HTR-8/SVneo (cell line): ENCODE results near the gene CERS3.

Experiments
- DNase-seq: peaks from one replicate; pipeline ENCODE4 v3.0.0; 2011; ENCODE audit warnings: low spot score, mixed read lengths; ENCODE audit not compliant: insufficient read length
- FAIRE-seq: peaks from 2 replicates; lab custom pipeline; 2011; peaks lifted over from hg19 to GRCh38; lab: Jason Lieb, UNC

CERS3 gene

GRCh38 chr15:100531823-100532327 lies 3.1 kb upstream of the CERS3 start:
- FAIRE-seq, result no peak
- DNase-seq, result no peak

- FAIRE-seq, result no peak
Observed at GRCh38 chr15:100531204-100531603, 2.5 kb upstream of the CERS3 start.

DNA sequence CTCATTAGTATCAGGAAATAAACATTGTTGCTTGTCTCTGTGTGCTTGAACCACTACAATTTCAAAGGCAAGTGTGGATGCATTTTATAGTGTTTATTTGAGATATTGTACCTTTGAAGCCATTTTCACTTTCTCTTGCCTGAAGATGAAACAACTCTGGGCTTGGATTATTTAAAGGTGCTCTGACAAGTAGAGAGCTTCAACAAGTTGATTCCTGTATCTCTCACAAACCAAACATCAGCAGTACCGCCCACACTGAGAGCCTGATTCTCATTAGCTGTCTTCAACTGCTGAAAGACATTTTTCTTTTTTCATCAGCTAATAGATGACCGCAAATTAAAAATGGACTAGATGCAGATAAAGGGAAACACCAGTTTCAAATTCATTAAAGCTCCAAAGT lies 806 bp upstream of the CERS3 start:
- DNase-seq, result no peak

More at GRCh38 chr15:100531204-100531603, 2.5 kb upstream of the CERS3 start:
- DNase-seq, result no peak

GRCh38 chr15:100526027-100526481 lies 2.7 kb downstream of the CERS3 start:
- no peak for DNase-seq

More for the DNA sequence above, 806 bp upstream of the CERS3 start:
- no peak for FAIRE-seq

GRCh38 chr15:100525436-100525835 lies 3.3 kb downstream of the CERS3 start:
- DNase-seq (no peak), FAIRE-seq (no peak)

More at GRCh38 chr15:100526027-100526481, 2.7 kb downstream of the CERS3 start:
- no peak for FAIRE-seq

GRCh38 chr15:100524326-100524725 lies 4.4 kb downstream of the CERS3 start:
- DNase-seq (no peak), FAIRE-seq (no peak)

DNA sequence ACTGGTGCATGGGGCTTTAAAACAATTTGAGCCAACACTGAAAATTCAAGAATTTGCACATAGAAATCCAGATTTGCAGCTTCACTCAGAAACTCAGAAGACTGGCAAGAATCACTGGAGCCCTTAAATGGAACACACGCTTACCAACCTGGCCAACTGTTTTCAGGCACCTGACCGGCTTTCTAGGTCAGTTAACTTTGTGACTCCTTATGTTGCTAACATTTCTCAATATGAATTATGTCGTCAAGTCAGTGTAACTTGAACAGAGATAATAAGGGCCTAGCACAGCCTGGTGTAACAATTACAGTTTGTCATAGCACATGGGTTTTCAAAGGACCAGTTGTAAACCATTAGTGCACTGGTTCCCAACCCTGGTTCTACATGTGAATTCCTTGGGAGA lies 6.8 kb downstream of the CERS3 start:
- no peak for DNase-seq
- FAIRE-seq, result no peak

DNA sequence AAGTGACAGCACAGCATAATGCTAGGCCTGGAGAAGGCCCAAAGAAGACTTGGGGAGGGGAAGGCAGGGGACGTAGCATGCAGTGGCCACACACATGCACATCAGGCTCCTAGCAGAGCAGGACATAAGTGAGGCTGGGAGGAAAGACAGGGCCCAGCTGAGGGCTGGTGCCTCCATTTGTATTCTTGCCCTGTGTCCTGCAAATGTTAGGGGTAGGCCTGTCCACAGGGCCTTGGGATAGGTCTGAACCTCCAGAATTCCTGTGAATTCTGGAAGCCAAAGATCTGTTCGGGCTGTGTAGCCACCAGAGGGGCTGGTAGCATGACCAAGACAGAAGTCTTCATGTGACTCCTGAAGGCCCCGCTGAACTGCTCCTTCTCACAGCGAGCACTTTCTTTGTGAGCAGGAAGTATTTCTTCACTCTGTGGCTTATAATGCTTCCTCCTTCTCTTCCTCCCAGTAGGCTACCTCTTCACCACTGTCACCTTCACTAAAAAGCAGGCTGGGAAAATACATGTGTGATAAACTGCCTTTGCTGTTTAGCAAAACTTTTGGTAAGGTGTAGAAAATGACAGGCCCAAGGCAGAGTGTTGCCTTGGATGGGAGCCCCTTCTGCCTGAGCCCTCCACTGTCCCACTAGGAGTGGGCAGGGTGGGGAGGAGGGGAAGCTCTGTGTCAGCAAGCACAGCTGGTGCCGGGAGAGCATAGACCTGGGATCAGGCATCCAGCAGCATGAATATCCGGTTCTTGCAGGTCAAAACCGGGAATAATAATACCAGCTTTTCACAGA lies 8.4 kb downstream of the CERS3 start:
- no peak for DNase-seq
- FAIRE-seq, result no peak

DNA sequence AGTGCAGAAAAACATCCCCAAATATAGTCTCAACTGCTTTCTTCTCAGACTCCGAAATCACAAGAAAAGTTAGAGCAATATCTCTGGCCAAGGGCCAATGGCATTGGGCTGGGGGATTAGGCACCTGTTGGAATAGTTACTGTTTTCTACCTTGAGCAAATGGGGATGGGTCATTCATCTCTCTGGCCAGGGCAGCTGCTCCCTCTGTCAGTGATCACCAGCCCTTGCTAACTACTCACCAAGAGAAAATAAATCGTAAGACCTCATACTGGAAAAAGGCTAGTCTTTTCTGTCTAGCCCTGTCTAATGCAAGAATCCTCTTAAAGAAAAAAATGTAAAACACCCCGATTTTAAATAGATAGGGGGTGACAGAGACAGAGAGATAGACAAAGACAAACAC lies 10.9 kb downstream of the CERS3 start:
- no peak for FAIRE-seq
- no peak for DNase-seq

GRCh38 chr15:100516643-100517512 lies 11.9 kb downstream of the CERS3 start:
- no peak for DNase-seq
- FAIRE-seq, result no peak

GRCh38 chr15:100515758-100516157 lies 13.0 kb downstream of the CERS3 start:
- FAIRE-seq (no peak), DNase-seq (peak; percentile 23)

- no peak for FAIRE-seq
- DNase-seq, result no peak
Observed at GRCh38 chr15:100508641-100509300, 20.0 kb downstream of the CERS3 start.

DNA sequence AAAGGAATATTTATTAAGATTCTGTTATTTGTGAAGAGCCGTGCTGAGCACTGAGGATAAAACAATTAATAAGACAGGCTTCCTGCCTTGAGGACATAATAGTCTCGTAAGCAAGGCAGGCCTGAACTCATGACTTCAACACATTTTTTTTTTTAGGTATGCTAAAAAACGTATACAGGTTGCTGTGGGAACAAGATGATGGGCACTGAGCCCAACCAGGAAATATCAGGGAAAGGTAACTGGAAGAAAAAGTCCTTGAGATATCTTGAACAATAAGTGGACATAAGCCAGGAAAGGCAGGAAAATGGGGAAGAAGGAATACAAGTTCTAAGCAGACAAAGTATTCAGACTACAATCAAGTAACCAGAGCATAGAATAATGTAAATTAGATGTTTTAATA lies 26.1 kb downstream of the CERS3 start:
- DNase-seq, result no peak
- FAIRE-seq, result no peak

GRCh38 chr15:100501117-100501516 lies 27.6 kb downstream of the CERS3 start:
- FAIRE-seq, result no peak

DNA sequence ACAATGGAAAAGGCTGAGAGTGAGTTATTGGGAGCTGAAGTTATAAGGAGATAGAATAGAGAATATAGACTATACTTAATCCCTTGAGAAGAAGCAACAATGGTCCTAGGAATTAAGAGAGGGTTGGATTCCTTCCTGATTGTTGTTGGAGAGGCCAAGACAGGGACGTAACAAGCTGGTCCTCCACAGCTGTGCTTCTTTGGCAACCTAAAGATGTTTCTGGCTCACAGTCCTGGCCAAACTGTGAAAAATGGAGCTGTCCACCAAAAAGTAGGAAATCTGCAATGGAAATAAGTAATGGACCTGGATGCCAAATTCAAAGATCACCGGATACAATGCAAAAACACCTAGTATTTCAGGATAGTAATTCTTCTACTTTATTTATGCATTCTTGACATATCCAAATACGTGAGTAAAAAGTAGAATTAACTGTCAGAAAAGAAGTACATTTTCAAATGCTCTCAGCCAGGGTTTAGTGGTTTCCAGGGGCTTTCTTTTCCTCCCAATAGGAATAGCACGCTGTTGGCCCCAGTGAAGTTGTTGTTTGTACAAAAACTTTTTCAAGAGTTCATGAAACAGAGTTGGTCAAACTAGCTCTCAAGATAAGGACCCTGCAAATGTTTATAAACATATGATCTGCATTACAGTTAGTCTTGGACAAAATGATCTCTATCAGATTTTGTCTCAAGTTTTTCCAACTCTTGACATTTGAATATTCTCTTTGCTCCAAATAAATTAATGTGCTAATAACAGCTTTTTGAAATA lies 28.3 kb downstream of the CERS3 start:
- FAIRE-seq (no peak), DNase-seq (no peak)

More at GRCh38 chr15:100501117-100501516, 27.6 kb downstream of the CERS3 start:
- no peak for DNase-seq

DNA sequence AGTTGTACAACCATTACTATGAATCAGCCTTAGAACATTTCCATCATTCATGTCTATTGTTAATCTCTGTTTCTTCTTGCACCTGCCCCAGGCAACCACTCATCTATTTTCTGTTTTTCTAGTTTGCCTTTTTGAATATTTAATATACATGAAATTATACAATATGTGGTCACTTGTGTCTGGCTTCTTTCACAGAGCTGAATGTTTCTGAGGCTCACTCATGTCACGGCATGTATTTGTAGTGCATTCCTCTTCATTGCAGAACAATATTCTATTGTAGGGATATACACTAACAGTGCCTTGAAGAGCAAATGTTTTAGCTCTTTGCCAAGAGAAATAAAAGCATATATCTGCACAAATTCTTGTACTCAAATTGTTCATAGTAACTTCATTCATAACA lies 32.9 kb downstream of the CERS3 start:
- no peak for DNase-seq
- no peak for FAIRE-seq

DNA sequence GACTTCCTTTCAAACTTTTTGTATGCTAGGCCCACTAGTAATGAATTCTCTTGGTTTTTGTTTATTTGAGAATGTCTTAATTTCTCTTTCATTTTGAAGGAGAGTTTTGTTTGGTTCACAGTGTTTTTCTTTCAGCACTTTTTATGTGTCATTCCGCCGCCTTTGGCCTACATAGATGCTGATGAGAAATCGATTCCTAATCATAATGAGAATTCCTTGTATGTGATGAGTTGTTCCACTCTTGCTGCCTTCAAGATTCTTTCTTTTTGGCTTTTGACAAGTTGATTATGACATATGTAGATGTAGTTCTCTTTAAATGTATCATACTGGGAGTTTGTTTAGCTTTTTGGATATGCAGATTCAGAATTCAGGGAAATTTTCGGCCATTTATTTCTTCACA lies 35.5 kb downstream of the CERS3 start:
- FAIRE-seq, result no peak
- DNase-seq, result no peak

- DNase-seq, result no peak
- FAIRE-seq, result no peak
Observed at GRCh38 chr15:100484443-100484842, 44.3 kb downstream of the CERS3 start.

DNA sequence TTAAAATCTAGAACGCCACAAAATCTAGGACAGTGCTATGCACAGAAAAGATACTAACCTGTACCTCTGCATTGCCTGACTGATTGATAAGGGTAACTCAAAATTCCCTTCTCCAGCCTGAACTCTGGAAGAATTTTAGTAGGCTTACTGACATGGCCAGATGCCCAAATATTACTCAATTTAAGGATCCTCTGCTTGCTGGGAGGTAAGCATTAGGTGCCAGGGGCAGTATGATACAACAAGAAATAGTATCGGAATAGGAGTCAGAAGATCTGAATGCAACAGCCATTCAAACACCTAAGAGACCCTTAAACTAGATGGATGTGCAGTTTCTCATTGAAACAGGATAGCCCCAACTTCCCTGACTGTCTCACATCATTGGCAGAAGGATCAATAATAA lies 45.4 kb downstream of the CERS3 start:
- DNase-seq, result no peak

GRCh38 chr15:100476805-100477204 lies 51.9 kb downstream of the CERS3 start:
- FAIRE-seq (no peak), DNase-seq (no peak)

More for the DNA sequence above, 45.4 kb downstream of the CERS3 start:
- no peak for FAIRE-seq
